GM19372 (cell line): ENCODE results near the gene BDH1.
"Not testable (repeated sequence)": the region's sequence is repeated elsewhere in the genome, so short reads cannot be mapped to it uniquely, and the experiment has no call there.

Experiments
- ATAC-seq: cut with Tn5 transposase; IDR thresholded peaks from one replicate; pipeline ENCODE4 v1.9.1; 2021; ENCODE audit warnings: mild to moderate bottlenecking, low read depth, moderate library complexity; ENCODE audit not compliant: unreplicated experiment

The BDH1 gene

DNA sequence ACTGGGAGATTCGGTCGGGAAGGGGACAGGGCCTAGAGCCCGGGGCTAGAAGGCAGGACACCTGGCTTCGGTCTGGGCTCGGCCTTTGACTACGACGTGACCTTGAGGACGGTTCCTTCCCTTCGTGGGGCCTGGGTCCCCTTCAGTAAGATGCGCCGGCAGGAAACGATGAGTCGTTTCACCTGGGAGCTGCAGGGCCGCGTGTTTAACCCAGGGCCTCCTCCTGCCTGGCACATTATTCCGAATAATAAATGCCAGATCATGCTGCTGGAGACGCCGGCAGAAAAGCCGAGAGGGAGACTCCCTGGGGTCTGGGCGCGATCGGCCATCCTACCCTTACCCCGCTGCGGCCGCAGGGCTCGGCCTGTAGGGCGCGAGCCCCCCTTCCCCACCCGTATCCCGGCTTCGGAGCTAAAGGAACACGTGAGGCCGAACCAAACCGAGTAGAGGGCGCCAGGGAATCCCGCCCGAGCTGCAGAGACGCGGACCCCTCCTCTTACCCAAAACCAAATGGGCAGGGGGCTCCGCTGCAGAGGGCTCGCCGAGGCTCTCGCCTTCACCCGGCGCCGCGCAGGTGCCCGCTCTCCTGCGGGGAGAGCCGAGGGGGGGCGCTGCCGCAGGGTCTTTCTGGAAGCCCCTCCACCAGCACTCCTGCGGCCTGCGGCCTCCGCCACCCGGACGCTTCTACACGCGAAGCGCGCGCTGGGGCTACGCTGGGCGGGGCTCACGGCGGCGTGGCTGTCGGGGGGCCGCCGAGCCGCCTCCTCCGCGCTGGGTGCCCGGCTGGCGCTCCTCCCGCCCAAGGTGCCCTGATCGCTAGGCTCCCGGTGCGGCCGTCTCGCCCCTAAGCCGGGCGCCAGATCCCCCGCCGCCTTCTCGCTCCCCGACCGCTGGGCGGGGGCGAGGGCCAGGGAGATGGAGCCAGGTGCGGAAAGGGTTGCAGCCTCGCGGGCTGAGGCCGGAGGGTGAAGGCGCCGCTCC, at the start of gene BDH1:
Gene BDH1, minus strand, starts transcription at position 688 of the 981 bp plus-strand sequence. CDS start 9,525 bp downstream, outside the sequence.
- ATAC-seq = peak; percentile 3

DNA sequence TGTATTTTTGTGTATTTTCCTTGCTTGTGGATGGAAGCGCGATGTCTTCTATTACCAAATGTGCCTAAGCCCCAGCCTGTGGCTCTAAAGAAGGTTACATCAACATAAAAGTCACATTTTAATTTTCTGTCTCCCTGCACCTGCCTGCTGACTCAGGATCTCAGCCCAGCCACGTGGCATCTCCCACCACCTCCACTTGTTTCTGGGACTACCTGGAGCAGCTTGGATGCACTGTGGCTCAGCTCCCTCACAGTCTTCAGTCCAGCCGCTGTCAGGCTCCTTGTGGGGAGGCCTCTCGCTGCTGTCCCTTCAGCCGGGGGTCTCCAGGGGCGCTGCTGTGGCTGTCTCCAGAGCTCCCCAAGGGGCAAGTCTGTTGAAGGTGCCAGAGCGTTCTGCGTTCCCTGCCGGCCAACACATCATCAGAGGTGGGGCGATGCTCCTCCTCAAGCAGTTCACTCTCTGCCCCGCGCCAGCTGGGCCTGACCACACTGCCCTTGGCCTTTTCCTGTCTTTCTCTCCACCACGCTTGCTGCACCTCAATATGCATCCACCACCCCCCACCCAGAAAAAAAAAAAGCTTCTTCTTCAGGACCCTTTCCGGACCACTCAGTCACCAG, 47.7 kb upstream of the BDH1 start:
- no peak for ATAC-seq

- not testable (repeated sequence) for ATAC-seq
Measured at GRCh38 chr3:197602351-197602750, 46.6 kb upstream of the BDH1 start.

DNA sequence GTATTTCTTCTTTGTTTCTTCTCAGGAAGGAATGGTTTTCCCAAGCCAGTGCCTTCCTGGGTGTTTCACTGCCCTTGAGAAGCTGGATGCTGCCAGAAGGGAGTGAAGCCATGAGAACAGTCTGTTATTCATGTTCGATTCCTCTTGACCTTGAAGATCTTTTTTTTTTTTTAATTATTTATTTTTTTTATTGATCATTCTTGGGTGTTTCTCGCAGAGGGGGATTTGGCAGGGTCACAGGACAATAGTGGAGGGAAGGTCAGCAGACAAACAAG, 45.7 kb upstream of the BDH1 start:
- not testable (repeated sequence) for ATAC-seq

GRCh38 chr3:197600796-197601565, 45.2 kb upstream of the BDH1 start:
- ATAC-seq = no peak

- peak; percentile 83 for ATAC-seq
Measured at GRCh38 chr3:197599089-197599765, 43.5 kb upstream of the BDH1 start.

DNA sequence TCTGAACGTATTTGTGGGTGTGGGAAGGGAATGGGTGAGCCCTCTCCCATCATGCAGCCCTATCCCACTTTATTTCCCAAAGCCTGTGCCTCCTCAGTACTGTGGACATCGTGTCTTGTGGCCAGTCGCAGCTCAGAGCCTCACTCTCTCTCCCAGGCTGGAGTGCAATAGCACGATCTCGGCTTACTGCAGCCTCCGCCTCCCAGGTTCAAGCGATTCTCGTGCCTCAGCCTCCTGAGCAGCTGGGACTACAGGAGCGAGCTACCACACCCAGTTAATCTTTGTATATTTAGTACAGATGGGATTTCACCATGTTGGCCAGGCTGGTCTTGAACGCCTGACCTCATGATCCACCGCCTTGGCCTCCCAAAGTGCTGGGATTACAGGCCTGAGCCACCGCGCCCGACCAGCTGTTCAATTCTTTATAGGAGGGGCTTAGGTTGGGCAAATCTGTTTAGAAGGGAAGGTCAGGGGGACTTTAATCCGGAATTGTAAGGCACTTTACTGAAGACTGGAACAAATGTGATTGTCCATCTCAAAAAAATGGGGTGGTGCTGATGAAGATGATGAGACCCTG, 42.7 kb upstream of the BDH1 start:
- ATAC-seq = no peak

DNA sequence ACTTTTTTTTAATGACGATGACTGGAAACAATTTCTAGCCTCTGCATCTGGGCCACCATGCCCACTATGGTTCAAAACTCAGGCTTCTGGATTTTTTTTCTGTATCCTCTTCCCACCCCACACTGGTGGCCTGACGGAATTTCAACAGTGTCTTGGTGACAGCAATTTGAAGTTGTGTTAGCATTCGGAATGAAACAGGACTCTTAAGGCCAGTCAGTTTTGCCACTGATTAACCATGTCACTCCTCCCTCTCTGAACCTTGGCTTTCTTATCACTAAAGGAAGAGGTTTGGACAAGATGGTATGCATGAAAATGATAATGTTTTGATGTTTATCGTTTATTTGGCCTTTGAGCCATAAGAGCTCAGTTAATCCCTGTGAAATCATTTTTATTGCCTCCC, 41.6 kb upstream of the BDH1 start:
- no peak for ATAC-seq

DNA sequence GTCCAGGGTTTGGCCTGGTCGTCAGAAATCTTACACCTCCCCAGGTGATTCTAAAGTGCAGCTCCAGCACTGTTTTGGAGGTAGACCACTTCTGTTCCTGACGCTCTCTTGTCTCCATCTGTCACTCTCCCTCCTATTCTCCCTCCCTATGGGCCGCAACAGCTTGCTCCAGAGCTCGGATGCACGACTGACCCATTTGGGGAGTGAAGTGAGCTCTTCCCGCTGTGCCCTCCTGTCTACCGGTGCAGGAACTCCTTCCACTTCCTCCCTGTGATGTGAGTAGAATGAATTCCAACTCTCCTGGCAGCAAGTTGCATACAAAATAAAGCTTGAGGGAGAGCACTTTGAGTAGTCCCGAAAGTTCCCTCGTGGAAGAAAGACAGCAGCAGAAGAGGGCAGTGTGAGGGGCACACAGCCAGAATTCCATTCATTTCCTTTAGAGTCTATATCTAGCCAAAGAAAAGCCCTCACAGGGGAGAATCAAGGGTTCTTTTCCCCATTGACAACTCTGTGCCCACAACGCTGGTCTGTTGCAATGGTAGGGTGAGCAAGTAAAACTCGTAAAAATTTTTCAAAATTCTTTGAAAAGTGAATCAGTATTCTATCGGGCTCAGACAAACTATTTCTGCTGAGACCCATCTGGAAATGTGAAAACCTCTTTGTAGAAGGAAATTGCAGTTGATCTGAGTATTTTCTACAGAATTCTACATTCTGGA, 39.9 kb upstream of the BDH1 start:
- no peak for ATAC-seq

DNA sequence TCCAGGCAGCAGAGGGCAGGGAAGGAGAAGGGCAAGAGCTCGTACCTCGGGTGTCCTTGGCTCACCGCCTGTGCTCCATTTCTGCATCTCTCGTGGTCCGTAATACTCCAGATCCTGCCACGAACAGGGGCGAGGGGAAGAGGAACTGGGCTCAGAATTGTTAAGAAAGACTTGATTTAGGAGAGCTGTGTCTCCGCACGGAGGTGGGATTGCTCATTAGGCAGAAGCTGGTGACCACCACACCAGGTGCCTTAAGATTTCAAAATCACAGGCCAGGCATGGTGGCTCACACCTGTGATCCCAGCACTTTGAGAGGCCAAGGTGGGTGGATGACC, 37.2 kb upstream of the BDH1 start:
- ATAC-seq = no peak

DNA sequence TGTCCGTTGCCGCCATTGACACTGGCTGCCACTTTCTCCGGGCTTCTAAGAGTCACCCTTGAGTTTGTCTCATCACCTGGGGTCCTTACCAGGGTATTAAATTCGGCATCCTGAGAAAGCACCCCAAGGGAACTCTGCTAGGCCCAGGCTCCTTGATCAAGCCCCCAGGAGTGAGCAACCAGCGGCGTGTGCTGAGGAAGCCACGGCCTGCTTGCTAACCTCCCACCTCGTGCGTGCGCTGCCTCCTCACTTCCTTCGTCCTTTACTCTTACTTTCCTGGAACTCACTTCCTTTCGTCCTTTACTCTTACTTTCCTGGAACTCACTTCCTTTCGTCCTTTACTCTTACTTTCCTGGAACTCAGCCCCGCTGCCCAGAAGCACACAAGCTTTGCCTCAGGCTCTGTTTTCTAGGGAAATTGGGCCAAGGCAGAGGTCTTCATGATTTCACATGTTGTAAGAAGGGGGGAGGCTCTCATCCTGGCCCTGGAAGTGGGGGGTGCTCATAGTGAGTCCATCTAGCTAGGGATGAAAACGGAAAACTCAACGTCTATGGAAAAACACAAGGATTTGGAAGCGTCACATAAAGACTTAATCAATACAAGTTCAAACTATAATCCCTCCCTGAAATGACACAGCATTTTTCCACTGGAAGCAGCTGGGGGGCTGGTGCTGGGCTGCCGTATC, 36.7 kb upstream of the BDH1 start:
- ATAC-seq = no peak

DNA sequence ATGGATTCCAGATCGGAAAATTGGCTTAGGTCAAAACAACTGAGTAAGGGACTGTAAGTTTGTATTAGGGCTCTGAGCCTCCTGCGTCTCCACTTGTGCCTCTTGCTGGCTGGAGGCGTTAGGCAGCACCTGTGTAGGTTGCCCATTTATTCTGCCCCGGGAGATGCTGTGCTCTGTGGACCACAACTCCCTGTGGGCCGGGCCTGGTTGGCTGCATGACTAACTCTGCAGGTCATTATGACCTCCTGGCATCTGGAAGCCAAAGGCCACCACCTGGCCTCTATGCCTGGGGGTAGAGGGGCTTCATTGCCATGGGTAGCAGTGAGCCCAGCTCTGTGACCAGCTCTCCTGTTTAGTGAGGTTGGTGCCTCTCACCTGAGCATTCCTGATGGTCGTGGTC, 36.0 kb upstream of the BDH1 start:
- no peak for ATAC-seq

GRCh38 chr3:197590313-197590962, 34.7 kb upstream of the BDH1 start:
- no peak for ATAC-seq

GRCh38 chr3:197589545-197589944, 33.8 kb upstream of the BDH1 start:
- no peak for ATAC-seq

GRCh38 chr3:197586768-197587167, 31.0 kb upstream of the BDH1 start:
- ATAC-seq = not testable (repeated sequence)

DNA sequence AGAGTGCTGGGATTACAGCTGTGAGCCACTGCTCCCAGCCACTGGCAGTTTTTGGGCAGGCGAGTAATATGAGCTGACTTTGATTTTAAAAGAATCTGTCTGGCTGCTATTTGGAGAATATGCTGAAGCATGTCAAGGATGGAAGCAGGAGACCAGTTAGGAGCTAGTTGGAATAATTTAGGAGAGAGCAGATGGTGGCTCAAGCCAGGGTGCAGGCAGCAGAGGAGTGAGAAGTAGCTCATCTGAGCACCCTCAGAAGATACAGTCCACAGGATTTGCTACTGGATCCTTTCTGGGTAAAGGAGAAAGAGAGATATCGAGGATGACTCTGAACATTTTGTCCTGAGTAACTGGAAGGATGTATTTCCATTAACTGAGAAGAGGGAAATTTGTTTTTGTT, 30.4 kb upstream of the BDH1 start:
- ATAC-seq = no peak

GRCh38 chr3:197584733-197585132, 29.0 kb upstream of the BDH1 start:
- no peak for ATAC-seq

DNA sequence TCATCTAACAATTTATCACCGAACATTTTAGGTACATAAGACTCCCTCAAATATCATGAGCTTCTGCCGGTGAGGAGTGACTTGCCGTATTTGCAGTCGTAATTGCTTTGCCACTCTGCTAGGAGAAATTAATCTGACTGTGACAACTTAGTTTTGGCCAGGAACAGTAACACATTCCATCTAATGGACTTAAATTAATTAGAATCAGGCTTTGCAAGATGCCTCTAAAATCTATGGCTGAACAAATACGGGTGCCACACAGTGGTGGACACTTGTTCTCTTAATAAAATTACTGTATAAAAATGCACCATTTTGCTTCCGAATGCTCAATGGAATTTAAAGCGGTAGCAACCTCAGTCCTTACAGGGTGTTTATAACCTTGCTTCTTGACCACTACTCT, 27.6 kb upstream of the BDH1 start:
- no peak for ATAC-seq

- ATAC-seq = no peak
Measured at GRCh38 chr3:197580253-197580691, 24.5 kb upstream of the BDH1 start.
